Fibroblast of mammary gland (primary cell): ENCODE data around the gene CFL2.

Experiments used
- DNase-seq: peaks from one replicate; pipeline ENCODE4 v3.0.0-alpha.2; 2010; ENCODE audit warnings: low read depth
- H3K4me3 ChIP-seq: 2 replicates; pipeline ENCODE4 v1.5.1; 2011; ENCODE audit warnings: low read depth, mild to moderate bottlenecking, low read length, moderate library complexity; ENCODE audit not compliant: control insufficient read depth
- TF ChIP-seq, protein P1 (sequence below): conservative IDR thresholded peaks from 2 replicates; pipeline ENCODE4 v1.5.1; 2011; ENCODE audit warnings: low read depth, low read length, inconsistent platforms; ENCODE audit not compliant: control insufficient read depth, insufficient read depth

Gene CFL2

DNA sequence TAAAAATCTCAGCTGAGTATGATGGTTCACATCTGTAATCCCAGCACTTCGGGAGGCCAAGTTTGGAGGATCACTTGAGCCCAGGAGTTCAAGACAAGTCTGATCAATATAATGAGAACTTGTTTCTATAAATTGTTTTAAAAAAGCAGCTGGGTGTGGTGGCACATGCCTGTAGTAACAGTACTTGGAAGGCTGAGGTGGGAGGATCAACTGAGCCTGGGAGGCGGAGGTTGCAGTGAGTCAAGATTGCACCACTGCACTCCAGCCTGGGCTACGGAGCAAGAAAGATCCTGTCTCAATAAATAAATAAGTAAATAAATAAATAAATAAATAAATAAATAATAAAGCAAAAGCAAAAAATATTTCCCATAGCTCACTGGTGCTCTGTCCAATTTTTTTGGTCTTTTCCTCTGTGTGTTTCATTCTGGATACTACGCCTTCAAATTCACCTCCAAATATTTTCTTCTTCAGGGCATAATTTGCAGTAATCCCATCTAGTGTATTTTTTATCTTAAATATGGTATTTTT lies 51.8 kb downstream of the CFL2 start:
- TF ChIP-seq, protein P1, sequence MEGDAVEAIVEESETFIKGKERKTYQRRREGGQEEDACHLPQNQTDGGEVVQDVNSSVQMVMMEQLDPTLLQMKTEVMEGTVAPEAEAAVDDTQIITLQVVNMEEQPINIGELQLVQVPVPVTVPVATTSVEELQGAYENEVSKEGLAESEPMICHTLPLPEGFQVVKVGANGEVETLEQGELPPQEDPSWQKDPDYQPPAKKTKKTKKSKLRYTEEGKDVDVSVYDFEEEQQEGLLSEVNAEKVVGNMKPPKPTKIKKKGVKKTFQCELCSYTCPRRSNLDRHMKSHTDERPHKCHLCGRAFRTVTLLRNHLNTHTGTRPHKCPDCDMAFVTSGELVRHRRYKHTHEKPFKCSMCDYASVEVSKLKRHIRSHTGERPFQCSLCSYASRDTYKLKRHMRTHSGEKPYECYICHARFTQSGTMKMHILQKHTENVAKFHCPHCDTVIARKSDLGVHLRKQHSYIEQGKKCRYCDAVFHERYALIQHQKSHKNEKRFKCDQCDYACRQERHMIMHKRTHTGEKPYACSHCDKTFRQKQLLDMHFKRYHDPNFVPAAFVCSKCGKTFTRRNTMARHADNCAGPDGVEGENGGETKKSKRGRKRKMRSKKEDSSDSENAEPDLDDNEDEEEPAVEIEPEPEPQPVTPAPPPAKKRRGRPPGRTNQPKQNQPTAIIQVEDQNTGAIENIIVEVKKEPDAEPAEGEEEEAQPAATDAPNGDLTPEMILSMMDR = no peak
- DNase-seq = peak; percentile 46
- H3K4me3 ChIP-seq = no peak overlapping the region

DNA sequence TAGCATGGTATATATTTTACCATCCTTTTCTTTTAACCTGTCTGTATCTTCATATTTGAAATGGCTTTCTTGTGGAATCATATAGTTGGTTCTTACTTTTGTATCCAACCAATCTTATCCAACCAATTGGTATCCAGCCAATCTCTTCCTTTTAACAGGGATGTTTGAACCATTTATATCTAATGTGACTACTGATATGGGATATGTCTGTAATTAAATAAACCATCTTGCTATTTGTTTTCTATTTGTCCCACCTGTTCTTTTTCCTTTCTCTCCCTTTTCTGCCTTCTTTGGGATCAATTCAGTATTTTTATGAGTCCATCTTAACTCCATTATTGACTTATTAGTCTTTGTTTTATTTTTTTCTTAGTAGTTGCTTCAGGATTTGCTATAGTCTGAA lies 53.6 kb downstream of the CFL2 start:
- TF ChIP-seq, protein P1 = no peak
- no peak for DNase-seq
- no peak overlapping the region for H3K4me3 ChIP-seq
